ENCODE measurements around the gene ZDHHC21.
"Not testable (repeated sequence)": the region's sequence is repeated elsewhere in the genome, so short reads cannot be mapped to it uniquely, and the experiment has no call there.

Gene ZDHHC21

GRCh38 chr9:14664022-14664421 lies 29.2 kb downstream of the ZDHHC21 start:
- not testable (repeated sequence) for H3K79me2 ChIP-seq (ENCODE audit: control insufficient read depth, insufficient read depth, low read length); H3K18ac ChIP-seq (ENCODE audit: low read length); H2AK5ac ChIP-seq (ENCODE audit: low read length); H3K27me3 ChIP-seq (ENCODE audit: insufficient read depth, low read length, poor library complexity); H3K4ac ChIP-seq (ENCODE audit: low read depth, low read length); H4K8ac ChIP-seq (ENCODE audit: low read depth, low read length); H3K23ac ChIP-seq (ENCODE audit: low read length); H3K79me1 ChIP-seq (ENCODE audit: low read length); H2BK15ac ChIP-seq (replicated peaks; ENCODE audit: low read depth); H3K27ac ChIP-seq (ENCODE audit: low read depth, low read length); H3K4me1 ChIP-seq (ENCODE audit: control insufficient read depth, low read depth, low read length); H3K9ac ChIP-seq (ENCODE audit: low read length); H3K36me3 ChIP-seq (ENCODE audit: control insufficient read depth, insufficient read depth, low read length); H2BK120ac ChIP-seq (ENCODE audit: low read depth, low read length); H3K4me2 ChIP-seq (ENCODE audit: low read length); H4K5ac ChIP-seq (ENCODE audit: low read length); DNase-seq; H3K56ac ChIP-seq (ENCODE audit: low read length); H2BK5ac ChIP-seq (ENCODE audit: low read length); H3K4me3 ChIP-seq (ENCODE audit: low read length)
- no CpG with 5 or more reads among the region's 30 CpGs for WGBS (ENCODE audit: extremely low coverage, insufficient coverage, low lambda C conversion rate)

DNA sequence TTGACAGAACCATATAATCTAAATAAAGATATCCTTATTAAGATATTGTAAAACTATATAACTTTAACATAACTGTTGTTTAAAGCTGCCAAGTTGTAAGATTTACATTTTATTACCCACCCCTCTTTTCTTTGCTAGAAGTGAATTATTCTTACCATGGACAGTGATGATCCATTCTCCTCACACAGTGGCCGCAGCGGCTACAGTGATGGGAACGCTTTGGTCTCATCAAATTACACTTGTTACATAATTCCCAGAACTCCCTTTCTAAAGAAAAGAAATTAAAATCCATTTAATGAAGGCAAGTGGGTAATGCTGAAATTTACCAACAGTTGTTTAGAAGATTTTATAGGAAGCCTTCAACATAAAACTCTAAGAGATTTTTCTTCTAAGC lies 31.2 kb downstream of the ZDHHC21 start:
- Histone ChIP-seq H3K56ac (ENCODE audit: low read length) (no peak overlapping the region), H3K36me3 (ENCODE audit: control insufficient read depth, insufficient read depth, low read length) (no peaks in the 10 kb centered on the region), H4K8ac (ENCODE audit: low read depth, low read length) (no peak overlapping the region), H3K4ac (ENCODE audit: low read depth, low read length) (no peak overlapping the region), H4K5ac (ENCODE audit: low read length) (no peak overlapping the region), H3K4me2 (ENCODE audit: low read length) (no peak overlapping the region), H2AK5ac (ENCODE audit: low read length) (no peak overlapping the region), H3K4me1 (ENCODE audit: control insufficient read depth, low read depth, low read length) (no peaks in the 10 kb centered on the region), H3K27ac (ENCODE audit: low read depth, low read length) (no peak overlapping the region), H2BK15ac (replicated peaks; ENCODE audit: low read depth) (no peak overlapping the region), H2BK120ac (ENCODE audit: low read depth, low read length) (no peak overlapping the region), H3K23ac (ENCODE audit: low read length) (no peak overlapping the region), H3K18ac (ENCODE audit: low read length) (no peak overlapping the region), H3K9ac (ENCODE audit: low read length) (no peak overlapping the region), H3K4me3 (ENCODE audit: low read length) (no peak overlapping the region), H3K79me1 (ENCODE audit: low read length) (no peaks in the 10 kb centered on the region), H3K79me2 (ENCODE audit: control insufficient read depth, insufficient read depth, low read length) (no peaks in the 10 kb centered on the region), H3K27me3 (ENCODE audit: insufficient read depth, low read length, poor library complexity) (no peaks in the 10 kb centered on the region), H2BK5ac (ENCODE audit: low read length) (no peak overlapping the region)
- no peak for DNase-seq
- no CpG with 5 or more reads among the region's 3 CpGs for WGBS (ENCODE audit: extremely low coverage, insufficient coverage, low lambda C conversion rate)

- Histone ChIP-seq H3K56ac (ENCODE audit: low read length) (no peak overlapping the region), H3K79me2 (ENCODE audit: control insufficient read depth, insufficient read depth, low read length) (no peaks in the 10 kb centered on the region), H2BK15ac (replicated peaks; ENCODE audit: low read depth) (no peak overlapping the region), H3K27ac (ENCODE audit: low read depth, low read length) (no peak overlapping the region), H3K9ac (ENCODE audit: low read length) (no peak overlapping the region), H3K4me1 (ENCODE audit: control insufficient read depth, low read depth, low read length) (no peaks in the 10 kb centered on the region), H3K4me2 (ENCODE audit: low read length) (no peak overlapping the region), H4K8ac (ENCODE audit: low read depth, low read length) (no peak overlapping the region), H4K5ac (ENCODE audit: low read length) (no peak overlapping the region), H3K4me3 (ENCODE audit: low read length) (no peak overlapping the region), H3K79me1 (ENCODE audit: low read length) (no peaks in the 10 kb centered on the region), H2BK5ac (ENCODE audit: low read length) (no peak overlapping the region), H2AK5ac (ENCODE audit: low read length) (no peak overlapping the region), H3K27me3 (ENCODE audit: insufficient read depth, low read length, poor library complexity) (no peaks in the 10 kb centered on the region), H2BK120ac (ENCODE audit: low read depth, low read length) (no peak overlapping the region), H3K18ac (ENCODE audit: low read length) (no peak overlapping the region), H3K4ac (ENCODE audit: low read depth, low read length) (no peak overlapping the region), H3K23ac (ENCODE audit: low read length) (no peak overlapping the region), H3K36me3 (ENCODE audit: control insufficient read depth, insufficient read depth, low read length) (no peaks in the 10 kb centered on the region)
- no peak for DNase-seq
- no CpG with 5 or more reads among the region's 3 CpGs for WGBS (ENCODE audit: extremely low coverage, insufficient coverage, low lambda C conversion rate)
Observed at GRCh38 chr9:14661421-14662059, 31.7 kb downstream of the ZDHHC21 start.

DNA sequence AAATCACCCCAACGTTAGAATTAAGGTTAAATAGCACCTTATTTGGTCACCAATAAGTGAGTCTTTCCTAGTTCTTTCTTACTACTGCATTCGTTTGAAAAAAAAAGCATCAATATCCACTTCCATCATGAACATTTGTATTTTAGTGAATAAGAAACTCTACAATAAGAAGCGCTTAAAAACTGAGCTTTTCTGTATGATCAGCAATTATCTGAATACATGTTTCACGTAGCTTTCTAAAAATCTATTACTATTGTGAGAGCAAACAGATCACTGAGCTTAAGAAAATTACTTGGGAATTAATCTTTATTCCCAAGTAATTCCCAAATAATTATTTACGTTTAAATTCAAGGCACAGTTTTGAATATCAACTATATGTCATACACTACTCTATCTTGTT lies 32.5 kb downstream of the ZDHHC21 start:
- no peak overlapping the region for H3K9ac ChIP-seq (ENCODE audit: low read length)
- no peak overlapping the region for H3K4me2 ChIP-seq (ENCODE audit: low read length)
- H3K27ac ChIP-seq (ENCODE audit: low read depth, low read length) = no peak overlapping the region
- H3K4me3 ChIP-seq (ENCODE audit: low read length) = no peak overlapping the region
- no peaks in the 10 kb centered on the region for H3K79me2 ChIP-seq (ENCODE audit: control insufficient read depth, insufficient read depth, low read length)
- H3K79me1 ChIP-seq (ENCODE audit: low read length) = no peaks in the 10 kb centered on the region
- no peak overlapping the region for H3K23ac ChIP-seq (ENCODE audit: low read length)
- no peak overlapping the region for H2BK120ac ChIP-seq (ENCODE audit: low read depth, low read length)
- H4K5ac ChIP-seq (ENCODE audit: low read length) = no peak overlapping the region
- H2BK15ac ChIP-seq (replicated peaks; ENCODE audit: low read depth) = no peak overlapping the region
- H4K8ac ChIP-seq (ENCODE audit: low read depth, low read length) = no peak overlapping the region
- no peak overlapping the region for H3K56ac ChIP-seq (ENCODE audit: low read length)
- H3K36me3 ChIP-seq (ENCODE audit: control insufficient read depth, insufficient read depth, low read length) = no peaks in the 10 kb centered on the region
- no peak overlapping the region for H3K4ac ChIP-seq (ENCODE audit: low read depth, low read length)
- no peaks in the 10 kb centered on the region for H3K27me3 ChIP-seq (ENCODE audit: insufficient read depth, low read length, poor library complexity)
- no peak for DNase-seq
- 100% methylated on average over 1 of the region's 5 CpGs for WGBS (ENCODE audit: extremely low coverage, insufficient coverage, low lambda C conversion rate)
- no peak overlapping the region for H2BK5ac ChIP-seq (ENCODE audit: low read length)
- no peak overlapping the region for H2AK5ac ChIP-seq (ENCODE audit: low read length)
- no peaks in the 10 kb centered on the region for H3K4me1 ChIP-seq (ENCODE audit: control insufficient read depth, low read depth, low read length)
- no peak overlapping the region for H3K18ac ChIP-seq (ENCODE audit: low read length)

DNA sequence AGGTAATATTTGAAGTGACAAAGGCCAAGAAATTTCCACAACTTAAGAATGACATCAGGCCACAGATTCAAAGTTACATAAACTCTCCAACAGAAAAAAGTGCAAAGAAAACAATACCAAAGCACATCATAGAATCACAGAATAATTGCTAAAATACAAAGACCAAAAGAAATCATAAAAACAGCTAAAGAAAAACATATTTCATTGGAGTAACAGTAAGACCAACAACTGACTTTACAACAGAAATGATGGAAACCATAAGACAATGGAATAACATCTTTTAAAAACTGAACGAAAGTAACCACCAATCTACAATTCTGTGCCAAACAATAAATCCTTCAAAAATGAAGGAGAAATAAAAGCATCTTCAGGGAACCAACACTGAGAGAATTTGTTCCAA lies 38.3 kb downstream of the ZDHHC21 start:
- Histone ChIP-seq H2BK15ac (replicated peaks; ENCODE audit: low read depth) (no peak overlapping the region), H3K79me2 (ENCODE audit: control insufficient read depth, insufficient read depth, low read length) (no peaks in the 10 kb centered on the region), H2AK5ac (ENCODE audit: low read length) (no peak overlapping the region), H3K4me3 (ENCODE audit: low read length) (no peak overlapping the region), H3K23ac (ENCODE audit: low read length) (no peak overlapping the region), H4K5ac (ENCODE audit: low read length) (no peak overlapping the region), H3K4me2 (ENCODE audit: low read length) (no peak overlapping the region), H3K79me1 (ENCODE audit: low read length) (no peaks in the 10 kb centered on the region), H3K36me3 (ENCODE audit: control insufficient read depth, insufficient read depth, low read length) (no peaks in the 10 kb centered on the region), H2BK120ac (ENCODE audit: low read depth, low read length) (no peak overlapping the region), H4K8ac (ENCODE audit: low read depth, low read length) (no peak overlapping the region), H2BK5ac (ENCODE audit: low read length) (no peak overlapping the region), H3K56ac (ENCODE audit: low read length) (no peak overlapping the region), H3K27ac (ENCODE audit: low read depth, low read length) (no peak overlapping the region), H3K27me3 (ENCODE audit: insufficient read depth, low read length, poor library complexity) (no peaks in the 10 kb centered on the region), H3K4ac (ENCODE audit: low read depth, low read length) (no peak overlapping the region), H3K4me1 (ENCODE audit: control insufficient read depth, low read depth, low read length) (no peaks in the 10 kb centered on the region), H3K18ac (ENCODE audit: low read length) (no peak overlapping the region), H3K9ac (ENCODE audit: low read length) (no peak overlapping the region)
- peak; percentile 16 for DNase-seq
- WGBS (ENCODE audit: extremely low coverage, insufficient coverage, low lambda C conversion rate) = no CpG with 5 or more reads among the region's 1 CpG

- Histone ChIP-seq H2BK5ac (ENCODE audit: low read length) (no peak overlapping the region), H2BK15ac (replicated peaks; ENCODE audit: low read depth) (no peak overlapping the region), H4K5ac (ENCODE audit: low read length) (no peak overlapping the region), H3K4me1 (ENCODE audit: control insufficient read depth, low read depth, low read length) (no peaks in the 10 kb centered on the region), H3K4me3 (ENCODE audit: low read length) (no peak overlapping the region), H3K36me3 (ENCODE audit: control insufficient read depth, insufficient read depth, low read length) (no peaks in the 10 kb centered on the region), H3K56ac (ENCODE audit: low read length) (no peak overlapping the region), H3K27ac (ENCODE audit: low read depth, low read length) (no peak overlapping the region), H2BK120ac (ENCODE audit: low read depth, low read length) (no peak overlapping the region), H3K18ac (ENCODE audit: low read length) (no peak overlapping the region), H3K27me3 (ENCODE audit: insufficient read depth, low read length, poor library complexity) (no peaks in the 10 kb centered on the region), H3K79me1 (ENCODE audit: low read length) (no peaks in the 10 kb centered on the region), H3K4me2 (ENCODE audit: low read length) (no peak overlapping the region), H3K79me2 (ENCODE audit: control insufficient read depth, insufficient read depth, low read length) (no peaks in the 10 kb centered on the region), H3K9ac (ENCODE audit: low read length) (no peak overlapping the region), H3K4ac (ENCODE audit: low read depth, low read length) (no peak overlapping the region), H3K23ac (ENCODE audit: low read length) (no peak overlapping the region), H2AK5ac (ENCODE audit: low read length) (no peak overlapping the region), H4K8ac (ENCODE audit: low read depth, low read length) (no peak overlapping the region)
- DNase-seq = no peak
- no CpG with 5 or more reads among the region's 1 CpG for WGBS (ENCODE audit: extremely low coverage, insufficient coverage, low lambda C conversion rate)
Observed at GRCh38 chr9:14653511-14653910, 39.7 kb downstream of the ZDHHC21 start.
